Measurements from ENCODE around the gene RAE1. TPM values are rescaled to one million over a fixed set of nuclear protein-coding genes. Genes with fewer than 3 reads are reported as not detected.
A peak's percentile ranks its signal among the peaks of the same experiment; 100 is the strongest.
"Not testable (repeated sequence)": the region's sequence is repeated elsewhere in the genome, so short reads cannot be mapped to it uniquely, and the experiment has no call there.

The RAE1 gene
- total RNA-seq, 1 donor, result 24.6 TPM

DNA sequence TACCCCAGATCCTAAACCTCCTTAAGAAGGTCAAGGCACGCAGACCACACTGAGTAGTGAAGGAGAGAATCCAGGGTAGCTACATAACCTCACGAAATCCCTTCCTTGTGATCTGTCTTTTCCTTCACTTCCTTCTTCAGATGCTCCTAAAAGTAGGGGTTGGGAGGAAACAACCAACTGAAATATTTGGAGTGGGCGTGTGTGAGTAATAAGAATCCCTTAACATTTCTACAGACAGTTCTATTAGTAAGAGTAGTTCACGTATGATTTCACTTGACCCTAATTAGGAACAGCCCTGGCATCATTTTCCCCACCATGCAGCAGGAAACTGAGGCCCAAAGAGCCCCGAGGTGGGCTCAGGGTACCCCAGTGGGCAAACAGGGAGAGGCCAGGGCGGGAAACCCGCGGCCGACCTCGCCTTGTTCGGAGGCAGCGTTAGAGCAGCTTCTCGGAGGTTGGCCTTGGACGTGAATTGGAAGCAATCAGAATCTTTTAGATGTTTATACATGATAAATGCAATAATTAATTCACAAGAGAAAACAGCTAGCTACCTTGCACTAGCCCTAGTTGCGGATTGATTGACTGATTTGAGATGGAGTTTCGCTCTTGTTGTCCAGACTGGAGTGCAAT is 859 bp upstream of the RAE1 start:
- H3K79me2 ChIP-seq (ENCODE audit: insufficient read depth, low read length), result peaks cover 39% of the 10 kb centered on the region
- H3K4me1 ChIP-seq (ENCODE audit: insufficient read depth, low read length), result peaks cover 19% of the 10 kb centered on the region
- H3K9me3 ChIP-seq (ENCODE audit: low read depth, low read length), result no peaks in the 10 kb centered on the region
- peaks cover 13% of the 10 kb centered on the region for H4K20me1 ChIP-seq (ENCODE audit: insufficient read depth, low read length)
- H3K4me2 ChIP-seq (ENCODE audit: insufficient read depth, low read length), result no peak overlapping the region
- H3K36me3 ChIP-seq (ENCODE audit: insufficient read depth, low read length), result peaks cover 18% of the 10 kb centered on the region
- H3K4me3 ChIP-seq (ENCODE audit: insufficient read depth, low read length), result no peak overlapping the region
- H2AFZ ChIP-seq (ENCODE audit: low read length), result peak overlapping the region; percentile 60
- no peaks in the 10 kb centered on the region for H3K27me3 ChIP-seq (ENCODE audit: insufficient read depth, low read length)
- H3K27ac ChIP-seq (ENCODE audit: low read depth, low read length), result no peak overlapping the region
- TF ChIP-seq, protein P1, sequence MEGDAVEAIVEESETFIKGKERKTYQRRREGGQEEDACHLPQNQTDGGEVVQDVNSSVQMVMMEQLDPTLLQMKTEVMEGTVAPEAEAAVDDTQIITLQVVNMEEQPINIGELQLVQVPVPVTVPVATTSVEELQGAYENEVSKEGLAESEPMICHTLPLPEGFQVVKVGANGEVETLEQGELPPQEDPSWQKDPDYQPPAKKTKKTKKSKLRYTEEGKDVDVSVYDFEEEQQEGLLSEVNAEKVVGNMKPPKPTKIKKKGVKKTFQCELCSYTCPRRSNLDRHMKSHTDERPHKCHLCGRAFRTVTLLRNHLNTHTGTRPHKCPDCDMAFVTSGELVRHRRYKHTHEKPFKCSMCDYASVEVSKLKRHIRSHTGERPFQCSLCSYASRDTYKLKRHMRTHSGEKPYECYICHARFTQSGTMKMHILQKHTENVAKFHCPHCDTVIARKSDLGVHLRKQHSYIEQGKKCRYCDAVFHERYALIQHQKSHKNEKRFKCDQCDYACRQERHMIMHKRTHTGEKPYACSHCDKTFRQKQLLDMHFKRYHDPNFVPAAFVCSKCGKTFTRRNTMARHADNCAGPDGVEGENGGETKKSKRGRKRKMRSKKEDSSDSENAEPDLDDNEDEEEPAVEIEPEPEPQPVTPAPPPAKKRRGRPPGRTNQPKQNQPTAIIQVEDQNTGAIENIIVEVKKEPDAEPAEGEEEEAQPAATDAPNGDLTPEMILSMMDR (IDR thresholded peaks at IDR 0.05; ENCODE audit: extremely low read depth, low read depth, low read length), result no peak
- peak; percentile 62 for DNase-seq (ENCODE audit: insufficient read length, low spot score, missing footprints)

- H3K27ac ChIP-seq (ENCODE audit: low read depth, low read length), result peak overlapping the region; percentile 66
- H3K9me3 ChIP-seq (ENCODE audit: low read depth, low read length); DNase-seq (ENCODE audit: insufficient read length, low spot score, missing footprints); H3K27me3 ChIP-seq (ENCODE audit: insufficient read depth, low read length): not testable (repeated sequence)
- H3K4me2 ChIP-seq (ENCODE audit: insufficient read depth, low read length), result peak overlapping the region; percentile 88
- H3K36me3 ChIP-seq (ENCODE audit: insufficient read depth, low read length), result peaks cover 23% of the 10 kb centered on the region
- peaks cover 19% of the 10 kb centered on the region for H3K4me1 ChIP-seq (ENCODE audit: insufficient read depth, low read length)
- H2AFZ ChIP-seq (ENCODE audit: low read length), result peak overlapping the region; percentile 39
- H3K79me2 ChIP-seq (ENCODE audit: insufficient read depth, low read length), result peaks cover 43% of the 10 kb centered on the region
- H4K20me1 ChIP-seq (ENCODE audit: insufficient read depth, low read length), result peaks cover 13% of the 10 kb centered on the region
- H3K4me3 ChIP-seq (ENCODE audit: insufficient read depth, low read length), result peak overlapping the region; percentile 72
Measured at GRCh38 chr20:57350726-57351041, 371 bp upstream of the RAE1 start.

DNA sequence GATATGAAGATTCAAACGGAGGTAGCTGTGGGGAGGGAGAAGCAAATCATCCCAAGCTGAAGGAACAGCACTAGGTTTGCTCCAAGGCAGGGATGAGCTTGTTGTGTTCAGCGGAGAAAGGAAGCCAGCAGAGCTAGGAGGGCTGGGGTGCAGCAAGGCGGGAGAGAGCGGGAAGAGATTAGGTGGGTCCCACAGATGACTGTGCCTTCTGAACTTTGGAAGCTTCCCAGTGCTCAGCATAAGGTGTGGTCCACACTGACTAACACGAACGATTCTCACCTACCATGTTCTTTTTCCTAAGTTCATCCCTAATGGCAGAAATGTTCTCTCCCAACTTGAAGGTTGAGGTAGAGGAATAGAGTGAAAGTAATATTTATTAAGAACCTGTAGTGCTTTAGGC is 1.2 kb downstream of the RAE1 start:
- Histone ChIP-seq H3K4me3 (ENCODE audit: insufficient read depth, low read length) (peak overlapping the region; percentile 72), H4K20me1 (ENCODE audit: insufficient read depth, low read length) (peaks cover 13% of the 10 kb centered on the region), H3K9me3 (ENCODE audit: low read depth, low read length) (no peaks in the 10 kb centered on the region), H3K27ac (ENCODE audit: low read depth, low read length) (peak overlapping the region; percentile 66), H3K79me2 (ENCODE audit: insufficient read depth, low read length) (peaks cover 47% of the 10 kb centered on the region), H3K4me1 (ENCODE audit: insufficient read depth, low read length) (peaks cover 19% of the 10 kb centered on the region), H3K36me3 (ENCODE audit: insufficient read depth, low read length) (peaks cover 25% of the 10 kb centered on the region), H3K27me3 (ENCODE audit: insufficient read depth, low read length) (no peaks in the 10 kb centered on the region), H3K4me2 (ENCODE audit: insufficient read depth, low read length) (peak overlapping the region; percentile 88), H2AFZ (ENCODE audit: low read length) (no peak overlapping the region)
- TF ChIP-seq, protein P1 (IDR thresholded peaks at IDR 0.05; ENCODE audit: extremely low read depth, low read depth, low read length), result no peak
- DNase-seq (ENCODE audit: insufficient read length, low spot score, missing footprints), result no peak

DNA sequence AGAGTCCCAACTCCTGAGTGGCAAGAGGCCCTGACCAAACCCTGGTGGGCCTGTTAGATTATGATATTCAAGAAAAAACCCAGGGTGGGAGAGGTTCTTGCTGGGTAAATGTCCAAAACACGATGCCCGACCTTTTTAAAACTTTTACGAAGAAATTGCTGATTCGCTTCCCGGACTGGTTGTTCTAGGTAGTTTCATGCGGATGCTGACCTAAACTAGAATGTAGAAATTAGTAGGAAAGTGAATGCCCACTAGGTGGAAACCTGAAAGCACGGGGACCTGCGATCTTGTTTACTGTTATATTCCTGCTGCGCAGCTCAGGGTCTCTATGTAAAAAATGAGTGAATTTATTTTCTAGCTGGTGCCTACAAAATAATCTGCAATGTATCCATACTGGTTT is 2.3 kb downstream of the RAE1 start:
- no peak overlapping the region for H3K27ac ChIP-seq (ENCODE audit: low read depth, low read length)
- peaks cover 19% of the 10 kb centered on the region for H3K4me1 ChIP-seq (ENCODE audit: insufficient read depth, low read length)
- DNase-seq (ENCODE audit: insufficient read length, low spot score, missing footprints), result peak; percentile 42
- no peak overlapping the region for H3K4me2 ChIP-seq (ENCODE audit: insufficient read depth, low read length)
- no peaks in the 10 kb centered on the region for H3K27me3 ChIP-seq (ENCODE audit: insufficient read depth, low read length)
- H3K4me3 ChIP-seq (ENCODE audit: insufficient read depth, low read length), result no peak overlapping the region
- TF ChIP-seq, protein P1 (IDR thresholded peaks at IDR 0.05; ENCODE audit: extremely low read depth, low read depth, low read length), result no peak
- H3K9me3 ChIP-seq (ENCODE audit: low read depth, low read length), result no peaks in the 10 kb centered on the region
- H4K20me1 ChIP-seq (ENCODE audit: insufficient read depth, low read length), result peaks cover 13% of the 10 kb centered on the region
- H3K79me2 ChIP-seq (ENCODE audit: insufficient read depth, low read length), result peaks cover 47% of the 10 kb centered on the region
- peaks cover 25% of the 10 kb centered on the region for H3K36me3 ChIP-seq (ENCODE audit: insufficient read depth, low read length)
- no peak overlapping the region for H2AFZ ChIP-seq (ENCODE audit: low read length)

Measured in osteoblast (primary cell).